ENCODE data around the gene CA4. TPM values are rescaled to one million over a fixed set of nuclear protein-coding genes. Genes with fewer than 3 reads are reported as not detected.

The CA4 gene
- total RNA-seq, 1 donor: not detected

DNA sequence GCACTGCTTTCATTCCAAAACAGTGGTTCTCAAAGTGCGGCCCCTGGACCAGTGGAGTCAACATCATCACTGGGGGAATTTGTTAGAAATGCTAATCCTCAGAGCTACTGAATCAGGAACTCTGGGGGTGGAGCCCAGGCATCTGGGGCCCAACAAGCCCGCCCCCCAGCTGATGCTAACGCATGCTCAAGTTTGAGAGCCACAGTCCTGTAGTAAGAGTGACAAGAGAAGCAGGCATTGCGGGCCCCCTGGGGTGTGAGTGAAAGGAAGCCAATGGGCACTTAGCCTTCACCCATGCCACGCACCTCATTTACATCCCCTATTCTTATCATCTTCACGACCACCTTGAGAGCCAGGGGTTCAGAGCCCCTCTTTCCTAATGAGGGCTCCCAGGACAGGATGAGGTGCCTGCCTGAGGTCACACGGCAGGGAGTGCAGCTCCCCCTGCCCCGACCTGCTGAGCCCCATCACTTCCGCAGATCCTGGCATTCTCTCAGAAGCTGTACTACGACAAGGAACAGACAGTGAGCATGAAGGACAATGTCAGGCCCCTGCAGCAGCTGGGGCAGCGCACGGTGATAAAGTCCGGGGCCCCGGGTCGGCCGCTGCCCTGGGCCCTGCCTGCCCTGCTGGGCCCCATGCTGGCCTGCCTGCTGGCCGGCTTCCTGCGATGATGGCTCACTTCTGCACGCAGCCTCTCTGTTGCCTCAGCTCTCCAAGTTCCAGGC is 9.1 kb downstream of the CA4 start:
- DNase-seq (ENCODE audit: low read depth): no peak
- TF ChIP-seq, protein P1, sequence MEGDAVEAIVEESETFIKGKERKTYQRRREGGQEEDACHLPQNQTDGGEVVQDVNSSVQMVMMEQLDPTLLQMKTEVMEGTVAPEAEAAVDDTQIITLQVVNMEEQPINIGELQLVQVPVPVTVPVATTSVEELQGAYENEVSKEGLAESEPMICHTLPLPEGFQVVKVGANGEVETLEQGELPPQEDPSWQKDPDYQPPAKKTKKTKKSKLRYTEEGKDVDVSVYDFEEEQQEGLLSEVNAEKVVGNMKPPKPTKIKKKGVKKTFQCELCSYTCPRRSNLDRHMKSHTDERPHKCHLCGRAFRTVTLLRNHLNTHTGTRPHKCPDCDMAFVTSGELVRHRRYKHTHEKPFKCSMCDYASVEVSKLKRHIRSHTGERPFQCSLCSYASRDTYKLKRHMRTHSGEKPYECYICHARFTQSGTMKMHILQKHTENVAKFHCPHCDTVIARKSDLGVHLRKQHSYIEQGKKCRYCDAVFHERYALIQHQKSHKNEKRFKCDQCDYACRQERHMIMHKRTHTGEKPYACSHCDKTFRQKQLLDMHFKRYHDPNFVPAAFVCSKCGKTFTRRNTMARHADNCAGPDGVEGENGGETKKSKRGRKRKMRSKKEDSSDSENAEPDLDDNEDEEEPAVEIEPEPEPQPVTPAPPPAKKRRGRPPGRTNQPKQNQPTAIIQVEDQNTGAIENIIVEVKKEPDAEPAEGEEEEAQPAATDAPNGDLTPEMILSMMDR (IDR thresholded peaks at IDR 0.05; ENCODE audit: insufficient read depth, low read depth, low read length): no peak
- H3K4me3 ChIP-seq (ENCODE audit: low read depth, low read length): no peak overlapping the region

GRCh38 chr17:60159479-60159866 is 9.7 kb downstream of the CA4 start:
- DNase-seq (ENCODE audit: low read depth): no peak
- TF ChIP-seq, protein P1 (IDR thresholded peaks at IDR 0.05; ENCODE audit: insufficient read depth, low read depth, low read length): no peak
- H3K4me3 ChIP-seq (ENCODE audit: low read depth, low read length): no peak overlapping the region

DNA sequence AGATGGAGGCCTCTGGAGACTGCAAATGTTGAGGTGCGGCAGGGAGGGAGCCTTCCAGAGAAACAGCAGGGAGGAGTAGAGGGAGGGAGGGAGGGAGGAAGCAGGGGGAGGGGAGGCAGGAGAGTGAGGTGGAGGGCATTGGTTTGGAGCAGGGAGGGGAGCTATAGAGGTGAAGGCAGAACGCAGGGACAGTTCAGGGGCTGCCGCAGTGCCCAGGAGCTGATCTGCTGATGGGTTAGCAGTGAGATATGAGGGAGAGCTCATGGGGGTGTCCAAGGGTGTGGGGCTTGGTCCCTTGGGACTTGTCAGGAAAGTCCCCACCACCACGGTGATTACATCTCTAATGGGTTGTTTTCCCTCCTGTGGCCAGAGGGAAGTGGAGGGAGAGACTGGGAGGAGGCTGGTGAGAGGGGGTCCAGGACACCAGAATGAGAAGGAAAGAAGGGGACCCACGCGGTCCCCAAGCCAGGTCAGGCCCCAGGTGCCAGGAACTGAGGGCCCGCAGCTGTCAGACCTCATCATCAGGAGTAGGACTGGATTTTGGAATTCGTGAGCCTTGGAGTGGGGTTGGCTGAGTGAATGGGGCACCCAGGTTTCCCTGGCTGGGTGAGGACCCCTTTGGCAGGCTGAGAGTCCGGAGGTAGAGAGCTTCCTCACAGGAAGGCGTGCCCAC is 11.2 kb downstream of the CA4 start:
- TF ChIP-seq, protein P1 (IDR thresholded peaks at IDR 0.05; ENCODE audit: insufficient read depth, low read depth, low read length): no peak
- no peak overlapping the region for H3K4me3 ChIP-seq (ENCODE audit: low read depth, low read length)
- no peak for DNase-seq (ENCODE audit: low read depth)

GRCh38 chr17:60161598-60162330 is 12.0 kb downstream of the CA4 start:
- TF ChIP-seq, protein P1 (IDR thresholded peaks at IDR 0.05; ENCODE audit: insufficient read depth, low read depth, low read length): no peak
- no peak for DNase-seq (ENCODE audit: low read depth)

DNA sequence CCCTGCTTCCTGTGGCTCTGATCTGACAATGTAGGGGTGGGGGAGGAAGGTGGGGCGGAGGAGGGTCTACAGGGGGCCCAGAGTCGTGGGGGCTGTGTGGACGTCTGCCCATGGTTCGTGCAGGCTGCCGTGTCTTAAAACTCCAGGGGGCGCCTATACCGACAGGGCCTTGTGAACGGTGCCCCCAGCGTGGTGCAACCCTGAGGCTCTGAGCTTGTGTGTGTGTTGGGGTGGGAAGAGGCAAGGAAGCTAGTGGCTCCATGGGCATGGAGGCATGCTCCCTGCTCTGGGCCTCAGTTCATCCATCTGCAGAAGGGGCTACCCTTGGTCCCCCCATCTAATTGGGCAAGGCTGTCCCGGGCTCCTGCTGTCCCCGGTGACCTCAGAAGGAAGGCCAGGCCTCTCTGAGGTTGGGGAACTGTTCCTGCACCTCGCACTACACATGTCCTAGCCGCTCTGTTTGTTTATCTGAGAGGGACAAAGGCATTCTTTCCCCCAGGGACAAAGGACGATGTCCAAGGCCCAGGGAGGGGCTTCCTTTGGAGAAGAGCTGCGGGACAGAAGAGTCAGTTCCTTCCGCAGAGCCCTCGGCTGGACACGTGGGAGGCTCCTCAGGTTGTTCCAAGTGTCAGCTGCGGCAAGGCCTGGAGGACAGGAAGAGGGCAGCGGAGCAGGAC is 13.5 kb downstream of the CA4 start:
- H3K4me3 ChIP-seq (ENCODE audit: low read depth, low read length): no peak overlapping the region
- no peak for DNase-seq (ENCODE audit: low read depth)
- TF ChIP-seq, protein P1 (IDR thresholded peaks at IDR 0.05; ENCODE audit: insufficient read depth, low read depth, low read length): no peak

More at GRCh38 chr17:60161598-60162330, 12.0 kb downstream of the CA4 start:
- H3K4me3 ChIP-seq (ENCODE audit: low read depth, low read length): no peak overlapping the region

- H3K4me3 ChIP-seq (ENCODE audit: low read depth, low read length): no peak overlapping the region
- TF ChIP-seq, protein P1 (IDR thresholded peaks at IDR 0.05; ENCODE audit: insufficient read depth, low read depth, low read length): no peak
- DNase-seq (ENCODE audit: low read depth): no peak
These were observed 14.4 kb downstream of the CA4 start for GRCh38 chr17:60164164-60164563.
